ENCODE data around the gene CNBP. TPM values are rescaled to one million over a fixed set of nuclear protein-coding genes. Genes with fewer than 3 reads are reported as not detected.
A peak's percentile ranks its signal among the peaks of the same experiment; 100 is the strongest.

Gene CNBP
- total and polyA plus RNA-seq, 10 of the 15 experiments (the other 5 are each of a cell fraction or from before 2014, with no cell fraction given) = 300 to 719 (median 439) TPM

DNA sequence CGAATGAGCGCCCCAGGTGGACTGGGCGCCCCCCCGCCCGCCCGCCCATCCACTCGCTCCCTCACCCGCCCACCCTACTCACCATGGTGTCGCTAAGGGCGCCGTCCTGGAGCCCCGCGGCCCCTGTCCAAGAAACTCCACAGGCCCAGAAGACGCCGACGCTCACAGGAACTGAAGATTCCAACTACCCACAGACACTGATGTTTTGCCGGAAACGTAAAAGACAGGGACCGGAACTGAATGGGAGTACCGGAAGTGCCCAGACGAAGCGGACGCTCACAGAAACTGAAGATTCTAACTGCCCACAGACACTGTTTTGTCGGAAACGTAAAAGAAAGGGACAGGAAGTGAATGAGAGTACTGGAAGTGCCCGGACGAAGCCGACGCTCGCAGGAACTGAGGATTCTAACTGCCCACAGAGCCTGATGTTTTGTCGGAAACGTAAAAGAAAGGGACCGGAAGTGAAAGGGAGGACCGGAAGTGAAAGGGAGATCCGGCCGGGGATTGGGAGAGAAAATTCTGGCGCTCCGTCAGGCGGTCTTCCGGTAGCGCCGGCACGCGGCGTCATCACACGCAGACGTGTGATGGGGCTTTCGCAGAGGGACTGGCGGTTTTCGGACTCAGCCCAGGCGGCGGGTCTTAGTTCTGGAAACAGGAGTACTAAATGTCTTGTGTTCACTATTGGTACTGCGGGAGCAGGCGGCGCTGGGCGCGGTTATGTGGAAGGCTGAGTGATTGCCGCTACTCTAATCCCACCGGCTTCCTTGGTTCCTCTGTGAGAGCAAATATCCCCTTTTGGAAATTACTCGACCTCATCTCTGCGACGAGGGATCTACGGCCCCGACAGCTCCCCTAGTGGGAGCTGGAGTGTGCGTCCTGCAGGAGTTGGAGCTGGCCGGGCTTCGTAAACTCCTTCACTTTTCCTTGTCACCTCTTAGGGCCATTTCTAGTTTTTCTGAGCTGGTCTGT lies 22.5 kb downstream of the CNBP start, which contains the start of gene ISY1 (continued):
- TF ChIP-seq, protein P1, sequence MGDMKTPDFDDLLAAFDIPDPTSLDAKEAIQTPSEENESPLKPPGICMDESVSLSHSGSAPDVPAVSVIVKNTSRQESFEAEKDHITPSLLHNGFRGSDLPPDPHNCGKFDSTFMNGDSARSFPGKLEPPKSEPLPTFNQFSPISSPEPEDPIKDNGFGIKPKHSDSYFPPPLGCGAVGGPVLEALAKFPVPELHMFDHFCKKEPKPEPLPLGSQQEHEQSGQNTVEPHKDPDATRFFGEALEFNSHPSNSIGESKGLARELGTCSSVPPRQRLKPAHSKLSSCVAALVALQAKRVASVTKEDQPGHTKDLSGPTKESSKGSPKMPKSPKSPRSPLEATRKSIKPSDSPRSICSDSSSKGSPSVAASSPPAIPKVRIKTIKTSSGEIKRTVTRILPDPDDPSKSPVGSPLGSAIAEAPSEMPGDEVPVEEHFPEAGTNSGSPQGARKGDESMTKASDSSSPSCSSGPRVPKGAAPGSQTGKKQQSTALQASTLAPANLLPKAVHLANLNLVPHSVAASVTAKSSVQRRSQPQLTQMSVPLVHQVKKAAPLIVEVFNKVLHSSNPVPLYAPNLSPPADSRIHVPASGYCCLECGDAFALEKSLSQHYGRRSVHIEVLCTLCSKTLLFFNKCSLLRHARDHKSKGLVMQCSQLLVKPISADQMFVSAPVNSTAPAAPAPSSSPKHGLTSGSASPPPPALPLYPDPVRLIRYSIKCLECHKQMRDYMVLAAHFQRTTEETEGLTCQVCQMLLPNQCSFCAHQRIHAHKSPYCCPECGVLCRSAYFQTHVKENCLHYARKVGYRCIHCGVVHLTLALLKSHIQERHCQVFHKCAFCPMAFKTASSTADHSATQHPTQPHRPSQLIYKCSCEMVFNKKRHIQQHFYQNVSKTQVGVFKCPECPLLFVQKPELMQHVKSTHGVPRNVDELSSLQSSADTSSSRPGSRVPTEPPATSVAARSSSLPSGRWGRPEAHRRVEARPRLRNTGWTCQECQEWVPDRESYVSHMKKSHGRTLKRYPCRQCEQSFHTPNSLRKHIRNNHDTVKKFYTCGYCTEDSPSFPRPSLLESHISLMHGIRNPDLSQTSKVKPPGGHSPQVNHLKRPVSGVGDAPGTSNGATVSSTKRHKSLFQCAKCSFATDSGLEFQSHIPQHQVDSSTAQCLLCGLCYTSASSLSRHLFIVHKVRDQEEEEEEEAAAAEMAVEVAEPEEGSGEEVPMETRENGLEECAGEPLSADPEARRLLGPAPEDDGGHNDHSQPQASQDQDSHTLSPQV (IDR thresholded peaks at IDR 0.05) = no peak
- TF ChIP-seq ASH2L (IDR thresholded peaks at IDR 0.05; ENCODE audit: borderline replicate concordance, low read depth) = 0 out of 2 replicates have a peak, but pooled peaks have one; percentile 34
- TF ChIP-seq NRF1 (conservative IDR thresholded peaks at IDR 0.05; ENCODE audit: low read depth, low read length) = no peak
- TF ChIP-seq, protein P2, sequence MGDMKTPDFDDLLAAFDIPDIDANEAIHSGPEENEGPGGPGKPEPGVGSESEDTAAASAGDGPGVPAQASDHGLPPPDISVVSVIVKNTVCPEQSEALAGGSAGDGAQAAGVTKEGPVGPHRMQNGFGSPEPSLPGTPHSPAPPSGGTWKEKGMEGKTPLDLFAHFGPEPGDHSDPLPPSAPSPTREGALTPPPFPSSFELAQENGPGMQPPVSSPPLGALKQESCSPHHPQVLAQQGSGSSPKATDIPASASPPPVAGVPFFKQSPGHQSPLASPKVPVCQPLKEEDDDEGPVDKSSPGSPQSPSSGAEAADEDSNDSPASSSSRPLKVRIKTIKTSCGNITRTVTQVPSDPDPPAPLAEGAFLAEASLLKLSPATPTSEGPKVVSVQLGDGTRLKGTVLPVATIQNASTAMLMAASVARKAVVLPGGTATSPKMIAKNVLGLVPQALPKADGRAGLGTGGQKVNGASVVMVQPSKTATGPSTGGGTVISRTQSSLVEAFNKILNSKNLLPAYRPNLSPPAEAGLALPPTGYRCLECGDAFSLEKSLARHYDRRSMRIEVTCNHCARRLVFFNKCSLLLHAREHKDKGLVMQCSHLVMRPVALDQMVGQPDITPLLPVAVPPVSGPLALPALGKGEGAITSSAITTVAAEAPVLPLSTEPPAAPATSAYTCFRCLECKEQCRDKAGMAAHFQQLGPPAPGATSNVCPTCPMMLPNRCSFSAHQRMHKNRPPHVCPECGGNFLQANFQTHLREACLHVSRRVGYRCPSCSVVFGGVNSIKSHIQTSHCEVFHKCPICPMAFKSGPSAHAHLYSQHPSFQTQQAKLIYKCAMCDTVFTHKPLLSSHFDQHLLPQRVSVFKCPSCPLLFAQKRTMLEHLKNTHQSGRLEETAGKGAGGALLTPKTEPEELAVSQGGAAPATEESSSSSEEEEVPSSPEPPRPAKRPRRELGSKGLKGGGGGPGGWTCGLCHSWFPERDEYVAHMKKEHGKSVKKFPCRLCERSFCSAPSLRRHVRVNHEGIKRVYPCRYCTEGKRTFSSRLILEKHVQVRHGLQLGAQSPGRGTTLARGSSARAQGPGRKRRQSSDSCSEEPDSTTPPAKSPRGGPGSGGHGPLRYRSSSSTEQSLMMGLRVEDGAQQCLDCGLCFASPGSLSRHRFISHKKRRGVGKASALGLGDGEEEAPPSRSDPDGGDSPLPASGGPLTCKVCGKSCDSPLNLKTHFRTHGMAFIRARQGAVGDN (IDR thresholded peaks at IDR 0.05) = peak; percentile 21; the same call in 1 of the 2 replicates
- no peak for TF ChIP-seq CHD1 (IDR thresholded peaks at IDR 0.05; ENCODE audit: low read depth, low read length)
- no peak for TF ChIP-seq NR2F1 (conservative IDR thresholded peaks at IDR 0.05)
- TF ChIP-seq PAX5 (IDR thresholded peaks at IDR 0.05; ENCODE audit: borderline replicate concordance, low read depth, low read length) = no peak
- TF ChIP-seq, protein P3, sequence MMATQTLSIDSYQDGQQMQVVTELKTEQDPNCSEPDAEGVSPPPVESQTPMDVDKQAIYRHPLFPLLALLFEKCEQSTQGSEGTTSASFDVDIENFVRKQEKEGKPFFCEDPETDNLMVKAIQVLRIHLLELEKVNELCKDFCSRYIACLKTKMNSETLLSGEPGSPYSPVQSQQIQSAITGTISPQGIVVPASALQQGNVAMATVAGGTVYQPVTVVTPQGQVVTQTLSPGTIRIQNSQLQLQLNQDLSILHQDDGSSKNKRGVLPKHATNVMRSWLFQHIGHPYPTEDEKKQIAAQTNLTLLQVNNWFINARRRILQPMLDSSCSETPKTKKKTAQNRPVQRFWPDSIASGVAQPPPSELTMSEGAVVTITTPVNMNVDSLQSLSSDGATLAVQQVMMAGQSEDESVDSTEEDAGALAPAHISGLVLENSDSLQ (IDR thresholded peaks at IDR 0.05) = peak; percentile 86
- TF ChIP-seq, protein P4, sequence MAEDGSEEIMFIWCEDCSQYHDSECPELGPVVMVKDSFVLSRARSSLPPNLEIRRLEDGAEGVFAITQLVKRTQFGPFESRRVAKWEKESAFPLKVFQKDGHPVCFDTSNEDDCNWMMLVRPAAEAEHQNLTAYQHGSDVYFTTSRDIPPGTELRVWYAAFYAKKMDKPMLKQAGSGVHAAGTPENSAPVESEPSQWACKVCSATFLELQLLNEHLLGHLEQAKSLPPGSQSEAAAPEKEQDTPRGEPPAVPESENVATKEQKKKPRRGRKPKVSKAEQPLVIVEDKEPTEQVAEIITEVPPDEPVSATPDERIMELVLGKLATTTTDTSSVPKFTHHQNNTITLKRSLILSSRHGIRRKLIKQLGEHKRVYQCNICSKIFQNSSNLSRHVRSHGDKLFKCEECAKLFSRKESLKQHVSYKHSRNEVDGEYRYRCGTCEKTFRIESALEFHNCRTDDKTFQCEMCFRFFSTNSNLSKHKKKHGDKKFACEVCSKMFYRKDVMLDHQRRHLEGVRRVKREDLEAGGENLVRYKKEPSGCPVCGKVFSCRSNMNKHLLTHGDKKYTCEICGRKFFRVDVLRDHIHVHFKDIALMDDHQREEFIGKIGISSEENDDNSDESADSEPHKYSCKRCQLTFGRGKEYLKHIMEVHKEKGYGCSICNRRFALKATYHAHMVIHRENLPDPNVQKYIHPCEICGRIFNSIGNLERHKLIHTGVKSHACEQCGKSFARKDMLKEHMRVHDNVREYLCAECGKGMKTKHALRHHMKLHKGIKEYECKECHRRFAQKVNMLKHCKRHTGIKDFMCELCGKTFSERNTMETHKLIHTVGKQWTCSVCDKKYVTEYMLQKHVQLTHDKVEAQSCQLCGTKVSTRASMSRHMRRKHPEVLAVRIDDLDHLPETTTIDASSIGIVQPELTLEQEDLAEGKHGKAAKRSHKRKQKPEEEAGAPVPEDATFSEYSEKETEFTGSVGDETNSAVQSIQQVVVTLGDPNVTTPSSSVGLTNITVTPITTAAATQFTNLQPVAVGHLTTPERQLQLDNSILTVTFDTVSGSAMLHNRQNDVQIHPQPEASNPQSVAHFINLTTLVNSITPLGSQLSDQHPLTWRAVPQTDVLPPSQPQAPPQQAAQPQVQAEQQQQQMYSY (CRISPR knock-in tag; IDR thresholded peaks at IDR 0.05) = no peak
- TF ChIP-seq FOXK2 (IDR thresholded peaks at IDR 0.05) = peak; percentile 88
- TF ChIP-seq POLR2AphosphoS2 (IDR thresholded peaks at IDR 0.05; ENCODE audit: low read depth, low read length) = peak; percentile 90; the same call in 1 of the 2 replicates
- TF ChIP-seq YY1 (IDR thresholded peaks at IDR 0.05; ENCODE audit: low read depth, low read length) = peak; percentile 67
- peak; percentile 79 for TF ChIP-seq MTA2 (IDR thresholded peaks at IDR 0.05; ENCODE audit: low read depth)
- TF ChIP-seq NFIC (IDR thresholded peaks at IDR 0.05; ENCODE audit: low read depth, low read length) = peak; percentile 66; the same call in 1 of the 2 replicates

All from GM12878 (cell line).